Stimulated activated memory B cell treated with anti-CD40 and anti-IgM and Interleukin-4, amounts not matched to agents 10 μg/mL and 1 μg/mL and 100 μg/mL, for 72 hours (primary cell): ENCODE measurements around the gene PGAM2.

Experiments used
- ATAC-seq: fragments of 150-1000 bp; cut with Tn5 transposase; 2 replicates; pipeline ENCODE4 v1.10.0; 2021
- H3K27ac Mint-ChIP-seq: one replicate; pipeline ENCODE4 v1.8.0; 2022; ENCODE audit warnings: mild to moderate bottlenecking, mixed read lengths
- H3K27me3 Mint-ChIP-seq: one replicate; pipeline ENCODE4 v1.8.0; 2022; ENCODE audit warnings: mixed read lengths
- H3K36me3 Mint-ChIP-seq: one replicate; pipeline ENCODE4 v1.8.0; 2022; ENCODE audit warnings: mixed read lengths
- H3K4me1 Mint-ChIP-seq: one replicate; pipeline ENCODE4 v1.8.0; 2022; ENCODE audit warnings: mixed read lengths
- H3K4me3 Mint-ChIP-seq: one replicate; pipeline ENCODE4 v1.8.0; 2022; ENCODE audit warnings: mild to moderate bottlenecking, moderate library complexity, mixed read lengths
- H3K9me3 Mint-ChIP-seq: one replicate; pipeline ENCODE4 v1.8.0; 2022; ENCODE audit warnings: mixed read lengths

Gene PGAM2

DNA sequence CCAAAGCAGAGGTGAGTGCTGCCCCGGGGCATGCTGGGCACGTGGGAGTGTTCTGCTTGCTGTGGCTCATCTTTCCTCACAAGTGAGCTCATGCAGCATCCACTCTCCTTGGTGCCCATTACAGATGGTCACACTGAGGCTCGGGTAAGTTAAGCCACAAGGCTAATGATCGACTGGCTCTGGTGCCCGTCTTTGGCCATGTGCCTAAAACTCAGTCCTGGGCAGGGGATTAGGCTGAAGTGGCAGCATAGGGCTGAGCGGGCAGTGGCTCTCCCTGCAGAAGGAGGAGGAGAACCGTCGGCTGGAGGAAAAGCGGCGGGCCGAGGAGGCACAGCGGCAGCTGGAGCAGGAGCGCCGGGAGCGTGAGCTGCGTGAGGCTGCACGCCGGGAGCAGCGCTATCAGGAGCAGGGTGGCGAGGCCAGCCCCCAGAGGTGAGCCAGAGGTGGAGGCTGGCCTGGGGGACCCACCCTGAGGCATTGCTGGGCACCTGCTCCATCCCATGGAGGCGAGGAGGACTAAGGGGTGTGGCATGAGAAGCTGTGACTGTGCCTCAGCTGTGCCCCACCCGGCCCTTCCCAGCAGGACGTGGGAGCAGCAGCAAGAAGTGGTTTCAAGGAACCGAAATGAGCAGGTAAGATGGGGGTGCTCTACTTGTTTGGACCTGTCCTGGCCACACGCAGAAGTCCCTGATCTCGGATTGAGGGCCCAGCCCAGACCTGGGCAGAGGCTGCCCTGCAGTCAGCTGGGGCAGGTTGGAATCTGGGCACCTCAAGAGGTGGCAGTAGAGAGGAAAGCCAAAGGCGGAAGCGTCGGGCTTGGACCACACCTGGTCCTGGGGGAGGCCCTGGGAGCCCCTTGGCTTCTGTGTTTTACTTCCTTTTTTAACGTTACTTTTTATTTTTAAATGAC lies 7.3 kb downstream of the PGAM2 start:
- peak overlapping the region; percentile 98 for H3K27ac Mint-ChIP-seq
- H3K36me3 Mint-ChIP-seq: peaks cover 73% of the 10 kb centered on the region
- H3K27me3 Mint-ChIP-seq: no peaks in the 10 kb centered on the region
- H3K4me3 Mint-ChIP-seq: peak overlapping the region; percentile 72
- peak; percentile 76 for ATAC-seq
- no peaks in the 10 kb centered on the region for H3K9me3 Mint-ChIP-seq
- H3K4me1 Mint-ChIP-seq: peaks cover 73% of the 10 kb centered on the region

DNA sequence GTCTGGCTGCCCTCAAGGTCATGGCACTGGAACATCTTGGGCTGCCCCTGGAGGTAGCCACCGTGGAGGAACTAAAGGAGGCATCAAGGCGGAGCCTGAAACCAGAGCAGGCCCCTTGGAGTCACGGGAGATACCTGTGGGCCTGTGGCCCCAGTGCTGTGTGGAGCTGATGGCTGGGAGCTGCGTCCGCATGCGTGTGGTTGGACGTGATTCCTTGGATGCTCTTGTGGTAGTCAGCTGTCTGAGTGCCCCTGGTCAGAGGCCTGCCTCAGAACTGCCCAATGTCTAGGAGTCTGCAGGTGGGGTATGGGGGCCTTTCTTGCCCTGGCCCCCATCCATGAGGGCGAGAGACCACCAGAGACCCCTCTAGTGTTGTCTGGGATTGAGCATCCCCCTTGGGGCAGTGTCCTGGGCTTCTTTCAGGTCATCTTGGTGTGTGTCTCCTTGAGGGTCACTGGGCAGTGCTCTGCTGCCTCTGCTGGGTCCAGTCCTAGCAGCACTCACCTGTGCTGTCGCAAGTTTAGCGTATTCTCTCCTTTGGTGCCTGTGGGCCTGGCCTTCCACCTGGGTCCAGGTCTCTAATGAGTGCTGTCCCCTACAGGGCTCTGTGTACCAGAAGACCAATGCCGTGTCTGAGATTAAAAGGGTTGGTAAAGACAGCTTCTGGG lies 8.1 kb downstream of the PGAM2 start:
- Mint-ChIP-seq H3K27me3 (no peaks in the 10 kb centered on the region), H3K4me3 (peak overlapping the region; percentile 72), H3K36me3 (peaks cover 73% of the 10 kb centered on the region), H3K9me3 (no peaks in the 10 kb centered on the region), H3K27ac (peak overlapping the region; percentile 98), H3K4me1 (peaks cover 74% of the 10 kb centered on the region)
- no peak for ATAC-seq

DNA sequence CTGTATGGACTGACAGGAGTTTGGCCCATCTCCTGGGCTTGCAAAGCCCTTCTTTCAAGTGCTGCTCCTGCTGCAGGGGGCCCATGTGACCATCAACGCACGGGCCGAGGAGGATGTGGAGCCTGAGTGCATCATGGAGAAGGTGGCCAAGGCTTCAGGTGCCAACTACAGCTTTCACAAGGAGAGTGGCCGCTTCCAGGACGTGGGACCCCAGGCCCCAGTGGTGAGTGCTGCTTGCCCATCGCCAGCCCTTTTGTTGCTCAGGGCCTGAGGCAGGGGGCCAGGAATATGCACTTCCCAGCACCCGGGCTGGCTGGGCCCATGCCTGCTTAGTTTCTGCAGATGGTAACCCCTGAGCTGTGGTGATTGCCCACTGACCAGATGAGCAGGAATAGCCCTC lies 8.7 kb downstream of the PGAM2 start:
- Mint-ChIP-seq H3K27ac (peak overlapping the region; percentile 98), H3K4me1 (peaks cover 77% of the 10 kb centered on the region), H3K36me3 (peaks cover 75% of the 10 kb centered on the region)

GRCh38 chr7:44052771-44053365 lies 12.5 kb downstream of the PGAM2 start:
- Mint-ChIP-seq H3K36me3 (peaks cover 71% of the 10 kb centered on the region), H3K4me1 (peaks cover 81% of the 10 kb centered on the region), H3K9me3 (no peaks in the 10 kb centered on the region), H3K27ac (no peak overlapping the region), H3K27me3 (no peaks in the 10 kb centered on the region), H3K4me3 (no peak overlapping the region)
- no peak for ATAC-seq

More for the DNA sequence above, 8.7 kb downstream of the PGAM2 start:
- Mint-ChIP-seq H3K9me3 (no peaks in the 10 kb centered on the region), H3K27me3 (no peaks in the 10 kb centered on the region), H3K4me3 (no peak overlapping the region)
- no peak for ATAC-seq

DNA sequence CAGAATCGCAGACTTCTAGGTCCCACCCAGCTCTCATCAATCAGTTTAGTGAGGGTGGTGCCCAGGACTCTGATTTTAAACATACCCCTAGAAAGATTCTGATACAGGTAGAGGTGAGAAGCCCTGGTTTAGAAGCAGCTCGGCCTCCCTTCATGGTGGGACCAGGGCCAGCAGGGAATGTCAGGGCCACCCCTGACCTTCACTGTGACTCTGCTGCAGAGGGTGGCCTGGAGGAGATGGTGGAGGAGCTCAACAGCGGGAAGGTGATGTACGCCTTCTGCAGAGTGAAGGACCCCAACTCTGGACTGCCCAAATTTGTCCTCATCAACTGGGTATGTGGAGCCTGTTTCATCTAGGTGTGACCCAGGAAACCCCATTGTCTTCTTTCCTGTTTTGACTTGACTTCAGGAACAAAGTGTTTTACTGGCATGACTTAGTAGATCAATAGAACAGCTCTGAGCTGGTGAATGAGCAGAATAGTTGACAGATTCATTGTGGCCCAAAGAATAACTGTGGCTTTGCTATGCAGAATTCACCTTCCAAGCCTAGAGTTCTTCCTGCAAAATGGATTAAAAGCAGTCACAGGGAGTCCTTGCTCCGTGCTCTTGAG lies 13.7 kb downstream of the PGAM2 start:
- peaks cover 81% of the 10 kb centered on the region for H3K4me1 Mint-ChIP-seq
- H3K36me3 Mint-ChIP-seq: peaks cover 67% of the 10 kb centered on the region
- H3K27ac Mint-ChIP-seq: peak overlapping the region; percentile 30
- no peaks in the 10 kb centered on the region for H3K9me3 Mint-ChIP-seq
- ATAC-seq: no peak
- no peaks in the 10 kb centered on the region for H3K27me3 Mint-ChIP-seq
- H3K4me3 Mint-ChIP-seq: no peak overlapping the region

DNA sequence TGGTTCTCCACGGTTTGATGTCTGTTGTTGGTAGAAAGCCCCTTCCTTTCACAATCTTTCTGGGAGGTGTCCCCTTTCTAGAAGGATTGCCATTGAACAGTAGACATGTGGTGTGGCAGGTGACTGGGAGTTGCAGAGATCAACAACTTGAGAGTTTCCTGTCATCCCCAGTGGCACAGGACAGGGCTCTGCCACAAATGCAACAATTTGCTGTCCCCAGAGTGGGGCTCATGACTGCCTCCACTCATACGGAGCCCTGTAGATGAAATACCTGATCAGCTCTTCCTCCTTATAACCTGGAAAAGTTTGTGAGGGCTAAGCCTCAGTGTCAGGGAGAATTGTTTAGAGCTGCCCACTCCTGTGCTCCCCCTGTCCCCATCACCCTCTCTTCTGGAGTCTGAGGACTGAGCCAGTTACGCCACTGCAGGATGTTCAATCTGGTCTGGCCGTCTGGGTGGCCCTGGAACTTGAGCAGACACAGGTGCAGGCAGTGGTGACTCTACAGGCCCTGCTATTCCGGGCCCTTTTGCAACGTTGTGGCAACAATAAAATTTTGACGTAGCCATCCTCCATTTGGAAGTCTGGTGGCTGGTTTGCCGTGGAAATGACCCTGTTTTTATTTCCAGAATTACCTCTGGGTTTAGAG lies 14.3 kb downstream of the PGAM2 start:
- peak overlapping the region; percentile 94 for H3K27ac Mint-ChIP-seq
- ATAC-seq: no peak

GRCh38 chr7:44050121-44050914 lies 15.0 kb downstream of the PGAM2 start:
- no peaks in the 10 kb centered on the region for H3K9me3 Mint-ChIP-seq
- peaks cover 81% of the 10 kb centered on the region for H3K4me1 Mint-ChIP-seq
- ATAC-seq: no peak
- H3K27ac Mint-ChIP-seq: peak overlapping the region; percentile 94
- H3K27me3 Mint-ChIP-seq: no peaks in the 10 kb centered on the region
- no peak overlapping the region for H3K4me3 Mint-ChIP-seq
- peaks cover 69% of the 10 kb centered on the region for H3K36me3 Mint-ChIP-seq

More for the DNA sequence above, 14.3 kb downstream of the PGAM2 start:
- Mint-ChIP-seq H3K9me3 (no peaks in the 10 kb centered on the region), H3K36me3 (peaks cover 68% of the 10 kb centered on the region), H3K27me3 (no peaks in the 10 kb centered on the region), H3K4me1 (peaks cover 81% of the 10 kb centered on the region), H3K4me3 (no peak overlapping the region)

- Mint-ChIP-seq H3K4me1 (peaks cover 84% of the 10 kb centered on the region), H3K9me3 (no peaks in the 10 kb centered on the region), H3K27ac (peak overlapping the region; percentile 94), H3K4me3 (peak overlapping the region; percentile 69), H3K36me3 (peaks cover 63% of the 10 kb centered on the region), H3K27me3 (no peaks in the 10 kb centered on the region)
- no peak for ATAC-seq
Observed at GRCh38 chr7:44048031-44048795, 17.2 kb downstream of the PGAM2 start.

GRCh38 chr7:44046321-44047061 lies 18.9 kb downstream of the PGAM2 start:
- Mint-ChIP-seq H3K27me3 (no peaks in the 10 kb centered on the region), H3K27ac (peak overlapping the region; percentile 94), H3K4me3 (peak overlapping the region; percentile 91), H3K9me3 (no peaks in the 10 kb centered on the region), H3K4me1 (peaks cover 69% of the 10 kb centered on the region), H3K36me3 (peaks cover 49% of the 10 kb centered on the region)
- ATAC-seq: peak; percentile 96

- Mint-ChIP-seq H3K4me3 (peak overlapping the region; percentile 91), H3K27ac (peak overlapping the region; percentile 94), H3K9me3 (no peaks in the 10 kb centered on the region), H3K27me3 (no peaks in the 10 kb centered on the region), H3K4me1 (peaks cover 66% of the 10 kb centered on the region), H3K36me3 (peaks cover 38% of the 10 kb centered on the region)
- peak; percentile 4 for ATAC-seq
Observed at GRCh38 chr7:44045226-44046014, 19.9 kb downstream of the PGAM2 start.

- Mint-ChIP-seq H3K9me3 (no peaks in the 10 kb centered on the region), H3K4me3 (peak within 1 kb of the TSS; percentile 91), H3K4me1 (peaks cover 59% of the 10 kb centered on the region), H3K27me3 (no peaks in the 10 kb centered on the region), H3K27ac (peak within 1 kb of the TSS; percentile 94), H3K36me3 (peaks cover 30% of the 10 kb centered on the region)
- peak; percentile 79 for ATAC-seq
Observed at GRCh38 chr7:44044315-44045225, 20.8 kb downstream of the PGAM2 start, which contains the start of gene DBNL. Gene DBNL (plus strand): TSS chr7:44044702. CDS start chr7:44044738, 36 bp downstream.
